ENCODE results near the gene ETS2.

Gene ETS2

GRCh38 chr21:38805328-38806152 is at the start of gene ETS2:
Gene ETS2 (plus strand): TSS chr21:38805929. CDS start chr21:38810035, 4,106 bp downstream.
- H3K9ac ChIP-seq (ENCODE audit: insufficient read length, low read depth): peak within 1 kb of the TSS; percentile 85
- DNase-seq (ENCODE audit: low read depth, low spot score): peak; percentile 90
- H3K4me3 ChIP-seq (ENCODE audit: insufficient read length, low read depth): peak within 1 kb of the TSS; percentile 82
- TF ChIP-seq YY1 (IDR thresholded peaks at IDR 0.05; ENCODE audit: insufficient read depth, insufficient read length): no peak
- no peak for TF ChIP-seq SUZ12 (IDR thresholded peaks at IDR 0.05; ENCODE audit: extremely low read depth, insufficient read depth, insufficient read length)
- TF ChIP-seq ZNF274 (IDR thresholded peaks at IDR 0.05; ENCODE audit: low read depth, low read length): no peak
- peaks cover 22% of the 10 kb centered on the region for H3K27me3 ChIP-seq (ENCODE audit: insufficient read depth, insufficient read length)
- H3K36me3 ChIP-seq (ENCODE audit: insufficient read depth, insufficient read length, low read length): peaks cover 30% of the 10 kb centered on the region
- H3K9me3 ChIP-seq (ENCODE audit: insufficient read depth, low read length): peaks cover 6% of the 10 kb centered on the region; the same call in 1 of the 2 replicates
- peaks cover 18% of the 10 kb centered on the region for H3K4me1 ChIP-seq (ENCODE audit: insufficient read depth, insufficient read length)

- no peak for DNase-seq (ENCODE audit: low read depth, low spot score)
- Histone ChIP-seq H3K36me3 (ENCODE audit: insufficient read depth, insufficient read length, low read length) (no peaks in the 10 kb centered on the region), H3K9ac (ENCODE audit: insufficient read length, low read depth) (no peak overlapping the region), H3K4me1 (ENCODE audit: insufficient read depth, insufficient read length) (no peaks in the 10 kb centered on the region), H3K9me3 (ENCODE audit: insufficient read depth, low read length) (no peaks in the 10 kb centered on the region), H3K4me3 (ENCODE audit: insufficient read length, low read depth) (no peak overlapping the region), H3K27me3 (ENCODE audit: insufficient read depth, insufficient read length) (no peaks in the 10 kb centered on the region)
- no peak for TF ChIP-seq ZNF274 (IDR thresholded peaks at IDR 0.05; ENCODE audit: low read depth, low read length)
Observed at GRCh38 chr21:38756746-38757145, 49.0 kb upstream of the ETS2 start.

- Histone ChIP-seq H3K36me3 (ENCODE audit: insufficient read depth, insufficient read length, low read length) (no peaks in the 10 kb centered on the region), H3K4me3 (ENCODE audit: insufficient read length, low read depth) (no peak overlapping the region), H3K9me3 (ENCODE audit: insufficient read depth, low read length) (no peaks in the 10 kb centered on the region), H3K4me1 (ENCODE audit: insufficient read depth, insufficient read length) (no peaks in the 10 kb centered on the region), H3K27me3 (ENCODE audit: insufficient read depth, insufficient read length) (no peaks in the 10 kb centered on the region), H3K9ac (ENCODE audit: insufficient read length, low read depth) (no peak overlapping the region)
- TF ChIP-seq YY1 (IDR thresholded peaks at IDR 0.05; ENCODE audit: insufficient read depth, insufficient read length) (no peak), ZNF274 (IDR thresholded peaks at IDR 0.05; ENCODE audit: low read depth, low read length) (no peak), SUZ12 (IDR thresholded peaks at IDR 0.05; ENCODE audit: extremely low read depth, insufficient read depth, insufficient read length) (no peak)
- no peak for DNase-seq (ENCODE audit: low read depth, low spot score)
Observed at GRCh38 chr21:38758501-38759214, 47.1 kb upstream of the ETS2 start.

GRCh38 chr21:38759413-38759812 is 46.3 kb upstream of the ETS2 start:
- Histone ChIP-seq H3K36me3 (ENCODE audit: insufficient read depth, insufficient read length, low read length) (no peaks in the 10 kb centered on the region), H3K4me3 (ENCODE audit: insufficient read length, low read depth) (no peak overlapping the region), H3K4me1 (ENCODE audit: insufficient read depth, insufficient read length) (no peaks in the 10 kb centered on the region), H3K27me3 (ENCODE audit: insufficient read depth, insufficient read length) (no peaks in the 10 kb centered on the region), H3K9me3 (ENCODE audit: insufficient read depth, low read length) (no peaks in the 10 kb centered on the region), H3K9ac (ENCODE audit: insufficient read length, low read depth) (no peak overlapping the region)
- TF ChIP-seq ZNF274 (IDR thresholded peaks at IDR 0.05; ENCODE audit: low read depth, low read length) (no peak), YY1 (IDR thresholded peaks at IDR 0.05; ENCODE audit: insufficient read depth, insufficient read length) (no peak), SUZ12 (IDR thresholded peaks at IDR 0.05; ENCODE audit: extremely low read depth, insufficient read depth, insufficient read length) (no peak)
- DNase-seq (ENCODE audit: low read depth, low spot score): no peak

- no peak for DNase-seq (ENCODE audit: low read depth, low spot score)
- TF ChIP-seq SUZ12 (IDR thresholded peaks at IDR 0.05; ENCODE audit: extremely low read depth, insufficient read depth, insufficient read length) (no peak), ZNF274 (IDR thresholded peaks at IDR 0.05; ENCODE audit: low read depth, low read length) (no peak), YY1 (IDR thresholded peaks at IDR 0.05; ENCODE audit: insufficient read depth, insufficient read length) (no peak)
- Histone ChIP-seq H3K9me3 (ENCODE audit: insufficient read depth, low read length) (no peaks in the 10 kb centered on the region; the same call in 1 of the 2 replicates), H3K4me1 (ENCODE audit: insufficient read depth, insufficient read length) (no peaks in the 10 kb centered on the region), H3K27me3 (ENCODE audit: insufficient read depth, insufficient read length) (no peaks in the 10 kb centered on the region), H3K36me3 (ENCODE audit: insufficient read depth, insufficient read length, low read length) (no peaks in the 10 kb centered on the region), H3K4me3 (ENCODE audit: insufficient read length, low read depth) (no peak overlapping the region), H3K9ac (ENCODE audit: insufficient read length, low read depth) (no peak overlapping the region)
Observed at GRCh38 chr21:38760017-38760761, 45.5 kb upstream of the ETS2 start.

- no peak for DNase-seq (ENCODE audit: low read depth, low spot score)
- H3K9ac ChIP-seq (ENCODE audit: insufficient read length, low read depth): no peak overlapping the region
- no peaks in the 10 kb centered on the region for H3K4me1 ChIP-seq (ENCODE audit: insufficient read depth, insufficient read length)
- TF ChIP-seq YY1 (IDR thresholded peaks at IDR 0.05; ENCODE audit: insufficient read depth, insufficient read length): no peak
- no peaks in the 10 kb centered on the region for H3K36me3 ChIP-seq (ENCODE audit: insufficient read depth, insufficient read length, low read length)
- H3K4me3 ChIP-seq (ENCODE audit: insufficient read length, low read depth): no peak overlapping the region
- H3K27me3 ChIP-seq (ENCODE audit: insufficient read depth, insufficient read length): no peaks in the 10 kb centered on the region
- no peaks in the 10 kb centered on the region; the same call in 1 of the 2 replicates for H3K9me3 ChIP-seq (ENCODE audit: insufficient read depth, low read length)
Observed at GRCh38 chr21:38760762-38761155, 45.0 kb upstream of the ETS2 start.

GRCh38 chr21:38761531-38761930 is 44.2 kb upstream of the ETS2 start:
- Histone ChIP-seq H3K9me3 (ENCODE audit: insufficient read depth, low read length) (peaks cover 7% of the 10 kb centered on the region; the same call in 1 of the 2 replicates), H3K4me3 (ENCODE audit: insufficient read length, low read depth) (no peak overlapping the region), H3K9ac (ENCODE audit: insufficient read length, low read depth) (no peak overlapping the region), H3K27me3 (ENCODE audit: insufficient read depth, insufficient read length) (no peaks in the 10 kb centered on the region), H3K4me1 (ENCODE audit: insufficient read depth, insufficient read length) (no peaks in the 10 kb centered on the region), H3K36me3 (ENCODE audit: insufficient read depth, insufficient read length, low read length) (no peaks in the 10 kb centered on the region)
- DNase-seq (ENCODE audit: low read depth, low spot score): no peak
- no peak for TF ChIP-seq YY1 (IDR thresholded peaks at IDR 0.05; ENCODE audit: insufficient read depth, insufficient read length)
- no peak for TF ChIP-seq ZNF274 (IDR thresholded peaks at IDR 0.05; ENCODE audit: low read depth, low read length)
- TF ChIP-seq SUZ12 (IDR thresholded peaks at IDR 0.05; ENCODE audit: extremely low read depth, insufficient read depth, insufficient read length): no peak

Data from NT2/D1 (cell line).